ENCODE measurements around the gene CD247. TPM values are rescaled to one million over a fixed set of nuclear protein-coding genes. Genes with fewer than 3 reads are reported as not detected.

CD247 gene
- total RNA-seq, 4 donors from 2014 or later = 0.30 to 0.76 TPM; not detected in 2

GRCh38 chr1:167512046-167512654 is 6.2 kb downstream of the CD247 start:
- H3K9me3 ChIP-seq = no peaks in the 10 kb centered on the region
- H3K27ac ChIP-seq = no peak overlapping the region
- no peak for DNase-seq (ENCODE audit: low spot score in 2 of 2)
- no peak overlapping the region for H3K4me3 ChIP-seq
- H3K27me3 ChIP-seq = peaks cover 2% of the 10 kb centered on the region
- no peaks in the 10 kb centered on the region for H3K36me3 ChIP-seq
- 52% methylated on average over 7 of the region's 7 CpGs for WGBS
- no peaks in the 10 kb centered on the region for H3K4me1 ChIP-seq
- TF ChIP-seq EP300 (IDR thresholded peaks at IDR 0.05) = no peak
- TF ChIP-seq POLR2AphosphoS5 (IDR thresholded peaks at IDR 0.05) = no peak
- TF ChIP-seq, protein P1, sequence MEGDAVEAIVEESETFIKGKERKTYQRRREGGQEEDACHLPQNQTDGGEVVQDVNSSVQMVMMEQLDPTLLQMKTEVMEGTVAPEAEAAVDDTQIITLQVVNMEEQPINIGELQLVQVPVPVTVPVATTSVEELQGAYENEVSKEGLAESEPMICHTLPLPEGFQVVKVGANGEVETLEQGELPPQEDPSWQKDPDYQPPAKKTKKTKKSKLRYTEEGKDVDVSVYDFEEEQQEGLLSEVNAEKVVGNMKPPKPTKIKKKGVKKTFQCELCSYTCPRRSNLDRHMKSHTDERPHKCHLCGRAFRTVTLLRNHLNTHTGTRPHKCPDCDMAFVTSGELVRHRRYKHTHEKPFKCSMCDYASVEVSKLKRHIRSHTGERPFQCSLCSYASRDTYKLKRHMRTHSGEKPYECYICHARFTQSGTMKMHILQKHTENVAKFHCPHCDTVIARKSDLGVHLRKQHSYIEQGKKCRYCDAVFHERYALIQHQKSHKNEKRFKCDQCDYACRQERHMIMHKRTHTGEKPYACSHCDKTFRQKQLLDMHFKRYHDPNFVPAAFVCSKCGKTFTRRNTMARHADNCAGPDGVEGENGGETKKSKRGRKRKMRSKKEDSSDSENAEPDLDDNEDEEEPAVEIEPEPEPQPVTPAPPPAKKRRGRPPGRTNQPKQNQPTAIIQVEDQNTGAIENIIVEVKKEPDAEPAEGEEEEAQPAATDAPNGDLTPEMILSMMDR (IDR thresholded peaks at IDR 0.05) = no peak
- TF ChIP-seq POLR2A (IDR thresholded peaks at IDR 0.05) = no peak

DNA sequence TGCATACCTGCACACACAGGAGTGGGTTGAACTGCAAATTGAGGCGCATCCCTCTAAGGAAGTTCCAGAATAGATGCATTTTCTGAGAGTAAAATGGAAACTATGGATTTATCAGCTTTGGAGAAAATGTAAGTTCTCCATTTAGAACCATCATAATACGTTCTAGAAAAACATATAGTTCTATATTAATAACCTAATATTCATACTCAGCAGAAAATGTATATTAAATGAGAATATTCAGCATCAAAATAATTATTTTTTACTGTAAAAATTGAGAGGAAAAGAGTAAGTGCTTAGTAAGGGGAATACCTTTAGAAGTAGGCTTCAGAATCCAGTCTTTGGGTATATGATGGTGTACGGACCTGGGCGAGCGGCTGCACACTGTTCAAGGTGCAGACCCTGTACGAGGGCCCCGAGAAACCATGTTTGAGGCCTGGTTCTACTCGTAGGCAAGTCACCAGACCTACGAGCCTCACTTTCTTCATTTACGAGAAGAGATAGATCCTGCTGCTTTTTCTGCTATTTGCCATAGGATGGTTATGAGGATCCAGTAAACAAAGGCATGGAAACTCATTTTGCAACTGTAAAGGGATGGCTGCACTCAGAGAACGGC is 6.8 kb downstream of the CD247 start:
- Histone ChIP-seq H3K9me3 (no peaks in the 10 kb centered on the region), H3K4me3 (no peak overlapping the region), H3K27me3 (no peaks in the 10 kb centered on the region), H3K36me3 (no peaks in the 10 kb centered on the region), H3K27ac (no peak overlapping the region), H3K4me1 (no peaks in the 10 kb centered on the region)
- WGBS = 85% methylated on average over 11 of the region's 11 CpGs
- no peak for DNase-seq (ENCODE audit: low spot score in 2 of 2)
- TF ChIP-seq EP300 (IDR thresholded peaks at IDR 0.05) (no peak), POLR2AphosphoS5 (IDR thresholded peaks at IDR 0.05) (no peak), POLR2A (IDR thresholded peaks at IDR 0.05) (no peak)
- TF ChIP-seq, protein P1 (IDR thresholded peaks at IDR 0.05) = no peak

- WGBS = 78% methylated on average over 4 of the region's 4 CpGs
- H3K27ac ChIP-seq = no peak overlapping the region
These were observed 7.4 kb downstream of the CD247 start for GRCh38 chr1:167510881-167511280.

GRCh38 chr1:167510244-167510643 is 8.1 kb downstream of the CD247 start:
- Histone ChIP-seq H3K36me3 (no peaks in the 10 kb centered on the region), H3K4me3 (no peak overlapping the region), H3K9me3 (no peaks in the 10 kb centered on the region), H3K27ac (no peak overlapping the region), H3K4me1 (no peaks in the 10 kb centered on the region), H3K27me3 (no peaks in the 10 kb centered on the region)
- no peak for DNase-seq (ENCODE audit: low spot score in 2 of 2)
- WGBS = 16% methylated on average over 3 of the region's 3 CpGs
- TF ChIP-seq, protein P1 (IDR thresholded peaks at IDR 0.05) = no peak
- TF ChIP-seq POLR2AphosphoS5 (IDR thresholded peaks at IDR 0.05) (no peak), POLR2A (IDR thresholded peaks at IDR 0.05) (no peak), EP300 (IDR thresholded peaks at IDR 0.05) (no peak)

More at GRCh38 chr1:167510881-167511280, 7.4 kb downstream of the CD247 start:
- H3K27me3 ChIP-seq = no peaks in the 10 kb centered on the region
- no peaks in the 10 kb centered on the region for H3K36me3 ChIP-seq
- DNase-seq (ENCODE audit: low spot score in 2 of 2) = no peak
- TF ChIP-seq EP300 (IDR thresholded peaks at IDR 0.05) = no peak
- TF ChIP-seq, protein P1 (IDR thresholded peaks at IDR 0.05) = no peak
- no peak for TF ChIP-seq POLR2A (IDR thresholded peaks at IDR 0.05)
- TF ChIP-seq POLR2AphosphoS5 (IDR thresholded peaks at IDR 0.05) = no peak
- no peaks in the 10 kb centered on the region for H3K4me1 ChIP-seq
- H3K9me3 ChIP-seq = no peaks in the 10 kb centered on the region
- no peak overlapping the region for H3K4me3 ChIP-seq

DNA sequence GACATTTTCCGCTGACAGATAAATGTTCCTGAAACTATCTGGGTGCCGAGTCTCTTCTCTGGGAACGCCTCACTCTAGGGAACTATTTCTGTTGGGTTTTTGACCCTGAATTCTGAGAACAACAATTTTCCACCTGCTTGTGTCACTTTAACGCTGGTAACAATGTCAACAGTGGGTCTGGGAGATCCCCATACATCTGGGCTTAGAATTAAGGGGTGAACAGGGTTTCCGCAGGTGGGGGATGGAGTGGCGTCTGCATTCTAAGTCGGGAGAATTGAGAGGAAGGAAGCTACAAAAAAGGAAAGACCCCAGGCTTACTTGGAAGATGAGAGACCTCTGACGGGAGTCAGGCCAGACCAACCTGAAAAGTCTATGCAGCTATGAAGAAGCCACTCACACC is 8.7 kb downstream of the CD247 start:
- WGBS = 82% methylated on average over 8 of the region's 8 CpGs
- H3K4me3 ChIP-seq = no peak overlapping the region
- no peak for TF ChIP-seq POLR2A (IDR thresholded peaks at IDR 0.05)
- no peak for TF ChIP-seq POLR2AphosphoS5 (IDR thresholded peaks at IDR 0.05)
- TF ChIP-seq EP300 (IDR thresholded peaks at IDR 0.05) = no peak
- TF ChIP-seq, protein P1 (IDR thresholded peaks at IDR 0.05) = no peak
- DNase-seq (ENCODE audit: low spot score in 2 of 2) = no peak
- H3K4me1 ChIP-seq = no peaks in the 10 kb centered on the region
- no peaks in the 10 kb centered on the region for H3K36me3 ChIP-seq
- no peak overlapping the region for H3K27ac ChIP-seq
- no peaks in the 10 kb centered on the region for H3K27me3 ChIP-seq
- H3K9me3 ChIP-seq = no peaks in the 10 kb centered on the region

Measured in suprapubic skin (tissue), 4 donors.